Measurements from ENCODE around the gene NUB1. TPM values are rescaled to one million over a fixed set of nuclear protein-coding genes. Genes with fewer than 3 reads are reported as not detected.
"Not testable (repeated sequence)": the region's sequence is repeated elsewhere in the genome, so short reads cannot be mapped to it uniquely, and the experiment has no call there.

NUB1 gene, protein sequence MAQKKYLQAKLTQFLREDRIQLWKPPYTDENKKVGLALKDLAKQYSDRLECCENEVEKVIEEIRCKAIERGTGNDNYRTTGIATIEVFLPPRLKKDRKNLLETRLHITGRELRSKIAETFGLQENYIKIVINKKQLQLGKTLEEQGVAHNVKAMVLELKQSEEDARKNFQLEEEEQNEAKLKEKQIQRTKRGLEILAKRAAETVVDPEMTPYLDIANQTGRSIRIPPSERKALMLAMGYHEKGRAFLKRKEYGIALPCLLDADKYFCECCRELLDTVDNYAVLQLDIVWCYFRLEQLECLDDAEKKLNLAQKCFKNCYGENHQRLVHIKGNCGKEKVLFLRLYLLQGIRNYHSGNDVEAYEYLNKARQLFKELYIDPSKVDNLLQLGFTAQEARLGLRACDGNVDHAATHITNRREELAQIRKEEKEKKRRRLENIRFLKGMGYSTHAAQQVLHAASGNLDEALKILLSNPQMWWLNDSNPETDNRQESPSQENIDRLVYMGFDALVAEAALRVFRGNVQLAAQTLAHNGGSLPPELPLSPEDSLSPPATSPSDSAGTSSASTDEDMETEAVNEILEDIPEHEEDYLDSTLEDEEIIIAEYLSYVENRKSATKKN
- 34.3 and 39.5 TPM in 2 replicates for total RNA-seq (2014; rRNA removed; shearing (Covaris generic))

DNA sequence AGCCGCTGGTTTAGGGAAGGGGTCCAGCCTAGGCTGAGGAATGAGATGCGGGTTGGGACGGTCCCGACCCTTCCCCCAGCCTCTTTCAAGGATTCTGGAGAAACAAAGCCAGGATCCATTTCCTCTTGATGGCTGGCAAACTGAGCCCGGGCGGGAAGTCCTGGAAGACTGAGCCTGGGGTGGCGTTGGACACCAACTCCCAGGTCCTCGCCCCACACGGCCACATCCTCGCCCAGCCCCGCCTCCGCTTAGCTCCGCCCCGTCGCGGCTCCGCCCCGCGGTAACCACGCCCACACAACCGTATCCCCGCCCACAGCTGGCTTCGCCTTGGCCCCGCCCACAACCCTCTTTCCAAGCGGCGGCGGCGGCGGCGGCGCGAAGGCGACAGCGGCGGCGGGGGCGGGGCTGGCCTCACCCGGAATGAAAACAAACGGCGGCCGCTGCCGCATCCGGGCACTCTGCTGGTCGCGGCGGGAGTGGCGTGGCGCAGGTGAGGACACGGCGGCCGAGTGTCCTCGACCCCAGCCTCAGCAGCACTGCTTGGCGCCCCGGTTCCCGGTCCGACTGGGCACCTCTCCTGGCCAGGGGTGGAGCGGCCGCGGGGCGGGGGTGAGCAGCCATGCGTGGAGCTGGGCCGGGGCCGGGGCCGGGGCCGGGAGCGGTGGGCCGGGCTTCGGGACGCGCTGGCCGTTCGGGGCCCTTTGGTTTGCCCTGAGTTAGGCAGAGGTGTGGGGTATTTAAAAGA lies at the start of gene NUB1:
Gene NUB1, plus strand, starts transcription at position 456 of the 745 bp plus-strand sequence. CDS start 3,538 bp downstream, outside the sequence.
- DNase-seq (ENCODE audit: low spot score), result peak; percentile 97

DNA sequence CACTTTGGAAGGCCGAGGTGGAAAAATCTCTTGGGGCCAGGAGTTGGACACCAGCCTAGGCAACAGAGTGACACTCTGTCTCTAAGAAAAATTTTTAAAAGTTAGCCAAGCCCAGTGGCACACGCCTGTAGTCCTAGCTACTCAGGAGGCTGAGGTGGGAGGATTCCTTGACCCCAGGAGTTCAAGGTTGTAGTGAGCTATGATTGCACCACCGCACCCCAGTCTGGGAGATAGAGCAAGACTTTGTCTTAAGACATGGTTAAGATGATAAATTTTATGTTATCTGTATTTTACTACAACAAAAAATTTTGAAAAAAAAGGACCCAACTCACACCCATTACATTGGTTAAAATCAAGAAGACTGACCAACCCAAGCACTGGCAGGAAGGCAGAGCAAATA lies 48.8 kb upstream of the NUB1 start:
- no peak for DNase-seq (ENCODE audit: low spot score)

DNA sequence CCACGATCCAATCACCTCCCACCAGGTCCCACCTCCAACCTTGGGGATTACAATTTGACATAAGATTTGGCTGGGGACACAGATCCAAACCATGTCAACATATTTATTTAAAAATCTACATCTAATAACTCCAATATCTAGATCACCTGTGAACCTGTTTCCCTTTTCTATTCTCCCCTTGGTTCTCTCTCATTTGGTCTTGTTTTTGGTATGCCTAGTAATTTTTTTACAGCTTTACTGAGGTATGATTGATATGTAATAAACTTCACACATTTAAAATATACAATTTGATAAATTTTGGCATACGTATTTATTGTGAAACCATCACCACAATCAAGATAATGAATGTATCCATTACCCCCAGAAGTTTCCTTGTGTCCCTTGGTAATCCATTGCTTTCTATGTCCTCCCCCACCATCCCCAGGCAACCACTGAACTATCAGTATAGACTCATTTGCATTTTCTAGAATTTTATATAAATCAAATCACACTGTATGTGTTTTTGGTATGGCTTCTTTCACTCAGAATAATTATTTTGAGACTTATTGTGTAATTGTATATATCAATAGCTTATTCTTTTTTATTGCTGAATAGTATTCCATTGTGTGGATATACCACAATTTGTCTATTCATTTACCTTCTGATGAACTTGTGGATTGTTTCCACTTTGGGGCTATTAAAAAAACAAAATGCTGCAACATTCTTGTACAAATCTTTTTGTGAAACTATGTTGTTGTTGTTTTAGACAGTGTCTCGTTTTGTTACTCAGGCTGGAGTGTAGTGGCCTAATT lies 45.2 kb upstream of the NUB1 start:
- no peak for DNase-seq (ENCODE audit: low spot score)

DNA sequence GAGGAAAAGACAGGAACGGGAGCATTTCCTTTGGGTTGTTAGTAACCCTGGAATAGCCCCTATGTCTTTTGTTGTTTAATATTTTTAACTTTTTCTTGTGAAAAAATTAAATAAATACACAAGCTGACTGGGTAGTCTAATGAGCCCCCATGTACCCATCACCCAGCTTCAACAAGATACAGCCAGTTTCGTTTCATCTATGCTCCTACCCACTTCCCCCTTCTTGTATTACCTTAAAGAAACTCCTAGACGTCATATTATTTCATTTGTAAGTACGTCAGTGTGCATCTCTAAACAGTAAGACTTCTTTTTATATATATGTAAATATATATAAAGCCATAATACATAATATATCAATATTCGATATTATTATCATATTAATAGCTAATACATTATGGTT lies 42.8 kb upstream of the NUB1 start:
- no peak for DNase-seq (ENCODE audit: low spot score)

- DNase-seq (ENCODE audit: low spot score), result no peak
Observed at GRCh38 chr7:151299530-151299929, 42.1 kb upstream of the NUB1 start.

DNA sequence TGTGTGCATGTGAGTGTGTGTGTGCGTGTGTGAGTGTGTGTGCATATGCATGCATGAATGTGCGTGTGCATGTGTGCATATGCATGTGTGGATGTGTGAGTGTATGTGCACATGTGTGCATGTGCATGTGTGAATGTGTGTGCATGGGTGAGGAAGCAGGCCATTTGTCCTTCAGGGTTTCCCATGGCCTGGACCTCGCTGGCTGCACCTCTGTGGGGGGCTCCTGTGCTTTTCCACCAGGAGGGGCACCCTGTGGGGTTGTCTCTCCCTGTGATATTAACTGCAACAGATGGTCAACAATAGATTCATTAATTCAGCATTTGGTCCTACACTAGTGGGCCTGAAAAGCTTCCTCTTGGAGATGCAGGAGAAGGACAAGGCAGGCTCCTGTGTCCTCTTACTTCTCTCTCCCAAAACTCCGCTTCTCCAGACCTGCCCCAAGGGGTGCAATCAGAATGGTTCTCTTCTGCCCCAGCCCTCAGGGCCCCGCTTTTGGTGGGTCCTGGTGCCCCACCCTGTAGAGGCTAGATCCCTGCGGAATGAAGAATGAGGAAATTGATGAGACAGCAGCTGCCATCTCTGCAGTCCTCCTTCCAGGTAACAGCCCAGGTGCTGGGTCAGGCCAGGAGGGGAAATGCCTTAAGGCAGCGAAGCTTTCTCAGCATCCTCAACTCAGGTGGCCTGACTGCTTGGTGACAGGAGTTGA lies 41.5 kb upstream of the NUB1 start:
- DNase-seq (ENCODE audit: low spot score), result no peak

- DNase-seq (ENCODE audit: low spot score), result no peak
Observed at GRCh38 chr7:151301471-151302462, 39.8 kb upstream of the NUB1 start.

DNA sequence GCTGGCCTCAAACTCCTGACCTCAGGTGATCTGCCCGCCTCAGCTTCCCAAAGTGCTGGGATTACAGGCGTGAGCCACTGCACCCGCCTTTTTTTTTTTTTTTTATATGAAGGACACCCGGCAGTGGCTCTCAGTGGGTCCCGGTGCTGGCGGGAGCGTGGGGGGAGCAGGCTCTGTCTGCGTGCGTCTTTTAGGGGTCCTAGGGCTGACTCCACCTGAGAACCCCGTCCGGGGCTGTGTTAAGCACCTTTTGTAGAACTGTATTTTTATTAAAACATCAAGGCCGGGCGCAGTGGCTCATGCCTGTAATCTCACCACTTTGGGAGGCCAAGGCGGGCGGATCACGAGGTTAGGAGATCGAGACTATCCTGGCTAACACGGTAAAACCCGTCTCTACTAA lies 37.4 kb upstream of the NUB1 start:
- DNase-seq (ENCODE audit: low spot score), result not testable (repeated sequence)

DNA sequence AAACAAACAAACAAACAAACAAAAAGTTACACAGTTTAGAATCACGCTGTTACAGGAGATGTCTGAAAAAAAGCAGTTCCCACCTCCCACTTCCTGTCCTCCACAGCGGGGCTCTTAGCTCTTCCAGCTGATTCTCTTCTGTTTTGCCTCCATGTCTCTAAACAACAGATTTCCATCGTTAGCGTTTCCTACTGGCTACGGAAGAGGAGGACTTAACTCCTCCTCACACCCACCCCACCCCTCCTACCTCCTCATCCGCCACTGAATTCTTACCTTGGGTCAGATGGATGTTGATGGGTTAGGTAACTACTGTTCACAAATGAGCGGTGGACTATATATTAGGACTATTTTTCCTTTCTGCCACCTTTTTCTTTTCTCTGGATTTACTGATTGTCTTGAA lies 36.8 kb upstream of the NUB1 start:
- DNase-seq (ENCODE audit: low spot score), result no peak

GRCh38 chr7:151306374-151306773 lies 35.2 kb upstream of the NUB1 start:
- DNase-seq (ENCODE audit: low spot score), result no peak

DNA sequence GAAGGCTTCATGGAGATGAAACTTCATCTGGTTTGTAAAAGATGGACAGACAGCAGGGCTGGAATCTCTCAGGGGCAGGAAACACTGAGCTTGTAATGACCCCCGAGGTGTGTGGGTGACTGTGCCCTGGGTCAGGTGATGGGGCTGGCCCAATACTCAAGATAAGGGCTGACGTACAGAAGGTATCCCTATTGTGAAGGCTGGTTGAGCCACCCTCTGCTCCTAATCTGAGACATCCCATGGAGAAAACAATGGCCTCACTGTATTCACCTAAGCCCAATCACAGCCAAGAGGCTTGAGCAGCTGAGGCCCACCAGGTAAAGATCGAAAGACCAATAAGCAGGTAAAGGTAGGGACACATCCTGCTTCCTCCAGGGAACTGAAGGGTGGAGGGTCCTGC lies 34.8 kb upstream of the NUB1 start:
- DNase-seq (ENCODE audit: low spot score), result no peak

DNA sequence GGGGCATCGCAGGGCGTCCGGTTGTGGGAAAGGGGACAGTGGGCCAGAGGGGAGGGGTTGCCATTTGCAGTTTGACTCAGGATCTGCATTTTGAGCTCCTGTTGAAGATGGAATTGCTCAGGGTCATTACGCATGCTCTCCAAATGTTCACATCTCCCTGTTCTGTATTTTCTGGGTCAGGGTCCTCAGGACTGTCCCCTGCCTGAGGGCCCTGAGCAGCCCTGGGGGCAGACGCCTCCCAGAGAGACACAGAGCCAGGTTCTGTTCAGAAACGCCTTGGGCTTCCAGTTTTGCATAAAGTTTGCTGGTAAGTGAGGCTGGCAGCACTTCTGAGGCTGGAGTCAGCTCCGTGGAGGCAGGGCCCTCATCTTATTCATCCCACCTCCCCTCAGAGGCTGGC lies 34.1 kb upstream of the NUB1 start:
- no peak for DNase-seq (ENCODE audit: low spot score)

DNA sequence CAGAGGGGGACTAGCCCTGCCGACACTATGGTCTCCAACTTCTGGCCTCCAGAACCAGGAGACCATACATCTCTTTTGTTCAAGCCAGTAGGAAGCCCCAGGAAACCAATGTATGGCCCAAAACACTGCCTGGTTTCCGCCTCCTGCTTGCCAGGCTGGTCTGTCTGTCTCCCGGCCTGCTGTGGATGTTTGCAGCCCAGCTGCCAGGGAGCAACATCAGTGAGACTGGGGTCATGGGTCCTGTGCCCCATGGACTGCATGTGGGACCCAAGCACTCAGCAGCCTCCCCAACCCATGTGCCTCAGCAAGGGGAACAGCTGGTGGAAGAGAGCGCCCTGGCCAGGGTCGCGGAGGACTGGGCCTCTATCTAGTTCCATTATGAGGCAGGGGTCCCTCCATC lies 33.4 kb upstream of the NUB1 start:
- no peak for DNase-seq (ENCODE audit: low spot score)

DNA sequence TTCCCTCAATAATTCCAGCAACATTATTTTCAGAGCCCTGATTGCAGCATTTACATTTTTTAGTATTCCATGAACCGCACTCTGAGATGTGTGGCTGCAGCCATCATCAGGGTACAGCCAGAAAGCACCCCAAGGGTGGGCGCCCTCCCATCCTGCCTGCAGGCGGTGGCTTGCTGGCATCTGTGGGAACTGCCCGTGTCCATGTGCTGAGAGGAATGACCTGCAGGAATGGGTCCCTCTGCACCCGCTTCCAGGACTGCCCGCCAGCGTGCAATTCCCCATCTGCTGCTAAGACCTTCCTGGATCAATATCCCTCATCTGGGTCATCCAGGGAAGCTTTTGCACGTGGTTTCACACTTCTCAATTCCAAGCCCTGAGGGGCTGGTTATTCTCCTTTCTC lies 32.8 kb upstream of the NUB1 start:
- no peak for DNase-seq (ENCODE audit: low spot score)

GRCh38 chr7:151309311-151309710 lies 32.3 kb upstream of the NUB1 start:
- DNase-seq (ENCODE audit: low spot score), result no peak

GRCh38 chr7:151310578-151310977 lies 31.0 kb upstream of the NUB1 start:
- peak; percentile 64 for DNase-seq (ENCODE audit: low spot score)

- DNase-seq (ENCODE audit: low spot score), result peak; percentile 38
Observed at GRCh38 chr7:151311294-151311864, 30.2 kb upstream of the NUB1 start.

GRCh38 chr7:151312356-151312755 lies 29.3 kb upstream of the NUB1 start:
- DNase-seq (ENCODE audit: low spot score), result no peak

Data from HT-29 (cell line).